PC-3 (cell line): Measurements from ENCODE around the gene CCT3.

Source experiments
- CTCF ChIP-seq: fragments of 300-600 bp; sonication (generic); conservative IDR thresholded peaks from 2 replicates; pipeline ENCODE4 v1.5.1; 2017; ENCODE audit warnings: antibody characterized with exemption, low read depth, mild to moderate bottlenecking, low read length
- EZH2 ChIP-seq: fragments of 300-600 bp; sonication (generic); IDR thresholded peaks from one replicate; pipeline ENCODE4 v1.6.1; 2017; ENCODE audit warnings: antibody characterized with exemption, mild to moderate bottlenecking, low read length; ENCODE audit not compliant: unreplicated experiment

GRCh38 chr1:156298852-156299357, 39.2 kb downstream of the CCT3 start, which contains the start of gene VHLL:
- TF ChIP-seq CTCF (no peak), EZH2 (no peak)
